DMS 273 (cell line): ENCODE measurements around the gene FFAR4.

Experiments used
- DNase-seq: peaks from one replicate; lab custom pipeline; 2025; ENCODE audit not compliant: unreplicated experiment; lab: John Stamatoyannopoulos, UW

FFAR4 gene

DNA sequence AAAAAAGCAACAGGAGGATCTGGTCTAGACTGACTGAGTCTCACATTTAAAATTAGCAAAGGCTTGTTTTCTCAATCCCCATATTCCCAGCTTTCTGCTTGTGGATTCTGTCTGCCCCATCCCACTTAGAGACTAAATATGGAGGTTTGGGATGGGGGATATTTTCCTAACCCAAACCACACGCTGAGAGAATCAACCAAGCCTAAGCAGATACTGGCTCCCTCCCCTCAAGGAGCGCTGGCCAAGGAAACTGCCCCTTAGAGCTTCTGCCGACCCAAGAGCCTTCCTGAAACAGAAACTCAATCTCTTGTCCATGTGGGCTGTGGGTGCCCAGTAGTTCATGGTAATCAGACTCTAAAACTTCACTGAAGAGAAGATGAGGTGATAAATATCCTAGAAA is 3.9 kb downstream of the FFAR4 start:
- no peak for DNase-seq

GRCh38 chr10:93572606-93573005 is 6.1 kb downstream of the FFAR4 start:
- no peak for DNase-seq

GRCh38 chr10:93573051-93573909 is 6.8 kb downstream of the FFAR4 start:
- DNase-seq = no peak

- DNase-seq = no peak
Observed at GRCh38 chr10:93573924-93574323, 7.5 kb downstream of the FFAR4 start.

- no peak for DNase-seq
Observed at GRCh38 chr10:93576888-93577287, 10.4 kb downstream of the FFAR4 start.

DNA sequence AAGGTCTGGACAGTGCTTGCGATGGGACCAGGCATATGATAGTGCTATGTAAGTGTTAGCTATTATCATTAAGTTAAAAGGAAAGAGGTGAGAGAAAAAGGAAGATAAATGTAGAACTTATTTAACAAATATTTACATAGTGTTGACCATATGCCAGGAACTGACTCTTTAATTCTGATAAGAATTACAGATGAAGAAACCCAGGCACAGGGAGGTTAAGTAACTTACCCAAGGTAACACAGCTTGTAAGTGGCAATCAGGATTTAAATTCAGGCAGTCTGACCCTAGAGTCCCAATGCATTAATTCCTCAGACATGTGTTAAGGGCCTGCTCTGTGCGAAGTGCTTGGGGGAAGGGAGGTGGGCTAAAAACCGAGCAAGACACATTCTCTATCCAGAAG is 11.1 kb downstream of the FFAR4 start:
- DNase-seq = no peak

DNA sequence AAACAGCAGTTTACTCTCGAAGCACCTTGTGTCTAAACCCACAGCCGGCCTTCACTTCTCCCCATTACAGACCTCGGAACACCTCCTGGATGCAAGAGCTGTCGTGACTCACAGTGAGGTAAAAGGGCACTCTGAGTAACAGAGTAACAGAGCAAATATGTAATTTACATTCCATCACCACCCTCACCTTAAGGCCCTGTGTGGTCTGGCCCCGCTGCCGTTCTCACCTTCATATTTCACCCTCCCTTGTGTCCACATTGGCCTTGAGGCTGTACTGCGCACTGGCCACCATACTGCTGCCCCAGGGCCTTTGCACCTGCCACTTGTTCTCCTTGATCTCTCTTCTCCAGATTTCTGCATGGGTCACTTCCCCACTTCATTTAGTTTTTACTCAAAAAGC is 12.6 kb downstream of the FFAR4 start:
- no peak for DNase-seq

- DNase-seq = no peak
Observed at GRCh38 chr10:93579985-93580711, 13.7 kb downstream of the FFAR4 start.

DNA sequence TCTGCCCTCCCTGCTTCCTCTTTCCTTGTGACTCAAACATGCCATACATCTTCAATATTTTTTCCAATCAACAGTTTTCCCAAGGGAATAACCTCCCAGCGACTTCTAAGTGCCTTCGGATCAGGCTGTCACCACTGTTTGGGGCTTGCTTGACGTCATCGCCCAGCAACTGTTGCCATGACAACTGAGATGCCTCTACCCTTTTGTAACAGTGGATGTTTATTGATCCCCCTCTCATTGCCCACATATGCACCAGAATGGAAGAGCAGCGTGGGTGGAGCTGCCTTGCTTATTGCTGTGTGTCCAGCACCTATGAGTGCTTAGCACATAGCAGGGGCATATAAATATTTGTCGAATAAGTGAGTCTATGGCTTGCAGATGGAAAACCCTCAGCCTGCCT is 14.4 kb downstream of the FFAR4 start:
- peak; percentile 34 for DNase-seq

DNA sequence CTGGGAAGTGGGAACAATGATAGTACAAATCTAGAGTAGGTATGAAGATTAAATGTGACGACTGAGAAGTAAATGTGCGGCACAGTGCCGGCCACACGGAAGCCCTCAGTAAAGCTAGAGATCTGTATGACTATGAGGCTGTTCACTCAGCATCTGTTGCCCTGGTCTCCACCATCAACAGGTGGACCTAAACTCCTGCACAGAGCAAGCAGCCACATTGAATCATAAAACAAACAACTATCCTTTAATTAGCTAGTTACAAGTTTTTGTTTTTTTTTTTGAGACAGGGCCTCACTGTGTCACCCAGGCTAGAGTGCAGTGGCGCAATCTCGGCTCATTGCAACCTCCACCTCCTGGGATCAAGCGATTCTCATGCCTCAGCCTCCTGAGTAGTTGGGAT is 18.0 kb downstream of the FFAR4 start:
- DNase-seq = no peak

DNA sequence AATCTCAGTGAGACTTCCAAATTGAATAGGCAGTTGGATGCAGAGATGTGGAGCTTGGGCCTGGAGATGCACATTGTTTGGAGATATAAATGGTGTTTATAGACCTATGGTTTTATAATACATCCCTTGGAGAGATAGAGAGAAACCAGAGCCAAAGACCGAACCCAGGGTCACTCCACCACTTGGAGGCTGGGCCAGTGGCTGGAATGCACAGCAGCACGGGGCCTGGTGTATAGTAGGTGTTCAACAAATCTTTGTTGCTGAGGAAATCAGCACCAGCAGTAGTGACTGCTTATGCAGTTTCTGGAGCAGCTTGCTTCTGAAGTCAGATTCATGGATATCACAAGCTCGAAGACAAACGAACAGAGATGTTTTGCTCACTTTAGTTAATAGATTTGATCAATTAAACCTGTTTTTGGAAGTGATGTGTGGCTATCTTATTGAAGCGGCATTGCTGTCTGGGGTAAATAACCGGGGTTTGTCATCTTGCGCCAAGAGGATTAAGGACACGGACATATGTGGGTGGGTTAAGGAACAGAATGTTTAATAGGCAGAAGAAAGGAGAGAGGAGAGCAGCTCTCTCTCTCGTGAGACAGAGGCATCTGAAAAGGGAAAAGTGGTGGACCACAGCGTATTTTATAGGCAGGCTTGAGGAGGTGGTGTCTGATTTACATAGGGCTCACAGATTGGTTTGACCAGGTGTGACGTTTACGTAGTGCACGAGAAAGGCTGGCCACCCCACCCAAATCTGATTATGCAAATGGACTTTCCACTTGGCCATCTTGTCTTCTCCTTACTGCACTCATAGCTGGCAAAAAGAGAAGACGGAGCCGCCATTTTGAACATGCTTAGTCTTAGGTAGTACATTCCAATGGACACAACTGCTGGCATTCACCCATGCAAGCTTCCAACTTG is 23.4 kb downstream of the FFAR4 start:
- DNase-seq = no peak

GRCh38 chr10:93590638-93591037 is 24.2 kb downstream of the FFAR4 start:
- no peak for DNase-seq

DNA sequence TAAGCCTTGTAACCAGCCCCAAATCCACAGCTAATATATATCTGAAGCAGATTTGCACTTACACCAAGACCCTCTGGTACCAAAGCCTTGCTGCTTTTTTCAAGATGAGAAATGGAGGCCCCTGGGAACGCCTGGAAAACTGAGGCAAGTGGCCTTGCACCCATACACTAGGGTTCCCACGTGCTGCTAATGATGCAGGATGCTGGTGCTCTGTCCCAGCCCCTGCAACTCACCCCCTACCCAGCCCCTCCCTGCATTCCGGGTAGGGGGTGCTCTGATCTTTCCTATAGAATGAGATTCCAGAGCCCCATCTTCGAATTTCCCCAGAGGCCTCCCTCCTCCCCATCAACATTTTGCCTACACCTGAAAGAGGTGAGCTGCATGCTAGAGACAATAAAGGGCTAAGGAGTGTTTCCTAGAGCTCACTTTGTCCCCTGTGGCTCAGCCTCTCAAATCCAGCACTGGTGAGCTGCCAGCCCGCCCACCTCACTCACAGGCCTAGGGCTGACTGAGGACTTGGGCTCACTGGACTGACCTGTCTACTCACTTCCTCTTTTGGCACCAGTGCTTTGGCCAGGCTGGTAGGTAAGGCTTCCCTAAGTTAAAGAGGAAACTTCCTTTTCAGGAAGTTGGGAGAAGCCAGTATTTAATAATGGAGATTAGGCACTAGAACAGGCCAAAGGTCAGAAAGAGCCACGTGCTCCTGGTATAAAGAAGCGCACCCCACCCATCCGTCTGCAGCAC is 24.8 kb downstream of the FFAR4 start:
- DNase-seq = no peak

DNA sequence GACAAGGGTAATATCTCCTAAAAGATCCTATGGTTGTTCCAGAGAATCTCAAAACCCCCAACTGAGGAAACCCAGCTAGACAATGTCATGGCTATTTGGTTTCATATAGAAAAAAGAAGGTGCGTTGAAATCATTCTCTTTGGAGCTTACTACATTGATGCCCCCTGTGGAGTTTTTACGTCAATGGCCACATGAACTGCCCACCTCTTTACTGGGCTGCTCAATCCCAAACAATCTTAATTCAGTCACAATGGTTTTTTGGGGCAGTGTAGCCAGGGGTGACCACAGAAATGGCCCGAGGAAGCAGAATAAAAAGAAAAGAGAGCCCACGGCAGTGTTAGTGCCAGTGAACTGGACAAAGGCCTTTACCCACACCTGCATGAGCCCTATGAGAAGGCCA is 26.8 kb downstream of the FFAR4 start:
- no peak for DNase-seq

- no peak for DNase-seq
Observed at GRCh38 chr10:93593749-93594148, 27.3 kb downstream of the FFAR4 start.

- DNase-seq = no peak
Observed at GRCh38 chr10:93594518-93594917, 28.1 kb downstream of the FFAR4 start.

- DNase-seq = no peak
Observed at GRCh38 chr10:93595378-93596161, 29.1 kb downstream of the FFAR4 start.

DNA sequence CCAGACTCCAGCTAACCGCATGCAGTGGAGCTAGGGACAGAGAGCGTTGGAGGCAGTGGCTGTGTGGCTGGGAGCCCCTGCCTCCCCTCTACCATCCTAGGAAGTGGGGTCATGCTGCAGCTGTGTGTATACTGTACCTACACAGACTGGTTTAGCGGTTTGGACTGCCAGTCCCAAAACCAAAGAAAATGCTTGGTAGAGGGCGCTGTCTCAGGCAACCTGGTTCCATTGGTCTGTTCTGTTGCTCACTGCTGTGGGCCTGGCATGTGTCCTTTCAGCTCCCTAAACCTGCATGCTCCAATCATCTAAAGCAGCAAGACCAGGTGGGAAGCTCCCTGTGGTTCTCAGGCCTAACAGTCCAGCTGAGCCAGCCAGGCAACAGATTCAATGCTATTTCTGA is 30.1 kb downstream of the FFAR4 start:
- DNase-seq = peak; percentile 8

DNA sequence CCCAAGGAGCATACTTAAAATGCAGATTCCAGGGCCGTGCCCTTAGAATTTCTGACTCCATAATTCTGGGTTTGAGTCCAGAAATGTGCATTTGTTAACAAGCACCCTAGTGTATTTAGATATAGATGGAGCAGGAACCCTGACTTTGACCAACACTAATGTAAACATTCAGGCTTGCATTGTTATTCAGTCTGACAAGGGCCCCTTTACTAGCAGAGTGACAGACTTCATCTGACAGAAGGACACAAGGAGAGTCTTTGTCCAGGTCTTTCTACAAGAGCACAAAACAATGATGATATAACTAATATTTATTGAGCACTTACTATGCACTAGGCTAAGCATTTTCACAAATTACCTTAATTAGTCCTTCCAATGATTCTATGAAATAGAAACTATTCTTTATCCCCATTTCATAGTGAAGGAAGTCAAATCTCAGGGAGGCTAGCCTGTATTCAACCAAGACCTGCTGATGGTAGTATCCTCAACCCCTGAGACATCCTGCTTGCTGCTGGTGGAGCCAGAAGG is 30.7 kb downstream of the FFAR4 start:
- no peak for DNase-seq

- no peak for DNase-seq
Observed at GRCh38 chr10:93598157-93598556, 31.7 kb downstream of the FFAR4 start.
